BJ (cell line): ENCODE results near the gene APBA2. TPM values are rescaled to one million over a fixed set of nuclear protein-coding genes. Genes with fewer than 3 reads are reported as not detected.

Experiments used
- CTCF ChIA-PET: fragments of 350-600 bp; formaldehyde crosslinking; extraction: SDS; loops from one replicate; lab custom pipeline; 2021; ENCODE audit warnings: antibody characterized with exemption, inconsistent platforms; lab: Yijun Ruan, JAX
- POLR2A ChIA-PET: fragments of 300-600 bp; sonication (Branson Sonifier 250); formaldehyde crosslinking; extraction: SDS; loops from one replicate; lab custom pipeline; 2021; ENCODE audit warnings: antibody characterized with exemption; lab: Charles Lee
- DNase-seq: peaks from one replicate; pipeline ENCODE4 v3.0.0-alpha.2; 2011; ENCODE audit warnings: low read depth
- H3K27me3 ChIP-seq: 2 replicates; pipeline ENCODE4 v1.6.0; 2011; ENCODE audit warnings: low read length; ENCODE audit not compliant: control insufficient read depth, insufficient read depth
- H3K36me3 ChIP-seq: 2 replicates; pipeline ENCODE4 v1.5.1; 2011; ENCODE audit warnings: low read length; ENCODE audit not compliant: control insufficient read depth, insufficient read depth
- H3K4me3 ChIP-seq: 2 replicates; pipeline ENCODE4 v1.5.1; 2011; ENCODE audit warnings: low read depth, mild to moderate bottlenecking, control low read depth, low read length
- CTCF ChIP-seq: IDR thresholded peaks from 2 replicates; pipeline ENCODE4 v1.5.1; 2011; ENCODE audit warnings: low read depth, mild to moderate bottlenecking, control low read depth, inconsistent platforms, low read length, moderate library complexity; ENCODE audit not compliant: insufficient read depth
- polyA plus RNA-seq: library from polyadenylated mRNA; depleted of rRNA; stranded (reverse); fragments of >200 nt; gene quantifications from 2 replicates; pipeline ENCODE4 v1.2.3, GENCODE V29; 2011

Gene APBA2
- polyA plus RNA-seq, 1 experiment, result 15.1 TPM

GRCh38 chr15:29123991-29124390 lies 238.2 kb downstream of the APBA2 start:
- POLR2A ChIA-PET, result no interaction called here
- Histone ChIP-seq H3K27me3 (no peaks in the 10 kb centered on the region), H3K4me3 (no peak overlapping the region), H3K36me3 (no peaks in the 10 kb centered on the region)
- no peak for DNase-seq
- TF ChIP-seq CTCF, result no peak
- CTCF ChIA-PET, result interaction anchor here (1.3 to 1.8 kb wide), 3 partner anchors 12 to 34 kb away, joined by 3 to 8 read pairs (median 5); no protein-coding TSS in a partner anchor

GRCh38 chr15:29124581-29125381 lies 239.0 kb downstream of the APBA2 start:
- POLR2A ChIA-PET, result no interaction called here
- Histone ChIP-seq H3K4me3 (no peak overlapping the region), H3K36me3 (no peaks in the 10 kb centered on the region), H3K27me3 (no peaks in the 10 kb centered on the region; the same call in 1 of the 2 replicates)
- TF ChIP-seq CTCF, result no peak
- CTCF ChIA-PET, result interaction anchor here (1.2 to 1.8 kb wide), 5 partner anchors 10 to 74 kb away, joined by 3 to 8 read pairs (median 3); no protein-coding TSS in a partner anchor
- no peak for DNase-seq

- DNase-seq, result no peak
- Histone ChIP-seq H3K4me3 (no peak overlapping the region), H3K36me3 (no peaks in the 10 kb centered on the region), H3K27me3 (no peaks in the 10 kb centered on the region; the same call in 1 of the 2 replicates)
- no peak for TF ChIP-seq CTCF
- CTCF ChIA-PET, result interaction anchor here (0.9 to 1.3 kb wide), 4 partner anchors 11 to 75 kb away, joined by 3 read pairs; no protein-coding TSS in a partner anchor
- POLR2A ChIA-PET, result no interaction called here
Observed at GRCh38 chr15:29125382-29126207, 239.8 kb downstream of the APBA2 start.

- Histone ChIP-seq H3K4me3 (no peak overlapping the region), H3K27me3 (no peaks in the 10 kb centered on the region; the same call in 1 of the 2 replicates), H3K36me3 (no peaks in the 10 kb centered on the region)
- POLR2A ChIA-PET, result no interaction called here
- no peak for TF ChIP-seq CTCF
- DNase-seq, result no peak
- CTCF ChIA-PET, result interaction anchor here (0.9 to 1.3 kb wide), 2 partner anchors 12 to 24 kb away, joined by 3 read pairs; no protein-coding TSS in a partner anchor
Observed at GRCh38 chr15:29126208-29126536, 240.4 kb downstream of the APBA2 start.
